KOPT-K1 (cell line): ENCODE results near the gene PTPRE.

Experiments
- H3K27ac ChIP-seq: fragments of 200-600 bp; sonication (generic); 2 replicates; pipeline ENCODE4 v1.5.1; 2016; ENCODE audit warnings: antibody characterized with exemption, mild to moderate bottlenecking, low read depth, low read length; ENCODE audit not compliant: poor library complexity, severe bottlenecking
- H3K36me3 ChIP-seq: fragments of 200-600 bp; sonication (generic); 2 replicates; pipeline ENCODE4 v1.5.1; 2017; ENCODE audit warnings: antibody characterized with exemption, mild to moderate bottlenecking, low read length, moderate library complexity; ENCODE audit not compliant: insufficient read depth
- H3K9me3 ChIP-seq: fragments of 200-600 bp; sonication (generic); 2 replicates; pipeline ENCODE4 v1.5.1; 2017; ENCODE audit warnings: antibody characterized with exemption, low read length, mild to moderate bottlenecking; ENCODE audit not compliant: insufficient read depth, poor library complexity, severe bottlenecking

Gene PTPRE

GRCh38 chr10:128042131-128042610, 135.3 kb downstream of the PTPRE start:
- no peaks in the 10 kb centered on the region for H3K9me3 ChIP-seq
- no peak overlapping the region for H3K27ac ChIP-seq
- H3K36me3 ChIP-seq: no peaks in the 10 kb centered on the region

- Histone ChIP-seq H3K9me3 (no peaks in the 10 kb centered on the region), H3K27ac (no peak overlapping the region), H3K36me3 (no peaks in the 10 kb centered on the region)
Measured at GRCh38 chr10:128043259-128044045, 136.5 kb downstream of the PTPRE start.

GRCh38 chr10:128044186-128044585, 137.3 kb downstream of the PTPRE start:
- no peaks in the 10 kb centered on the region for H3K36me3 ChIP-seq
- no peaks in the 10 kb centered on the region for H3K9me3 ChIP-seq
- no peak overlapping the region for H3K27ac ChIP-seq

- Histone ChIP-seq H3K27ac (no peak overlapping the region), H3K9me3 (no peaks in the 10 kb centered on the region), H3K36me3 (no peaks in the 10 kb centered on the region)
Measured at GRCh38 chr10:128044961-128045832, 138.3 kb downstream of the PTPRE start.

- no peaks in the 10 kb centered on the region for H3K36me3 ChIP-seq
- H3K9me3 ChIP-seq: no peaks in the 10 kb centered on the region
- H3K27ac ChIP-seq: no peak overlapping the region
Measured at GRCh38 chr10:128045833-128046120, 138.9 kb downstream of the PTPRE start.

- H3K36me3 ChIP-seq: no peaks in the 10 kb centered on the region
- H3K27ac ChIP-seq: peak overlapping the region; percentile 67
- no peaks in the 10 kb centered on the region for H3K9me3 ChIP-seq
Measured at GRCh38 chr10:128046156-128046952, 139.5 kb downstream of the PTPRE start.

- peak overlapping the region; percentile 67 for H3K27ac ChIP-seq
- H3K36me3 ChIP-seq: 0 out of 2 replicates have a peak, but pooled peaks cover 5% of the 10 kb centered on the region
- no peaks in the 10 kb centered on the region for H3K9me3 ChIP-seq
Measured at GRCh38 chr10:128046953-128047290, 140.0 kb downstream of the PTPRE start.

- peaks cover 9% of the 10 kb centered on the region for H3K36me3 ChIP-seq
- H3K27ac ChIP-seq: peak overlapping the region; percentile 67
- no peaks in the 10 kb centered on the region for H3K9me3 ChIP-seq
Measured at GRCh38 chr10:128047351-128047750, 140.4 kb downstream of the PTPRE start.

GRCh38 chr10:128047991-128048818, 141.3 kb downstream of the PTPRE start:
- peak overlapping the region; percentile 67 for H3K27ac ChIP-seq

GRCh38 chr10:128048819-128049210, 141.9 kb downstream of the PTPRE start:
- no peaks in the 10 kb centered on the region for H3K9me3 ChIP-seq
- peak overlapping the region; percentile 67 for H3K27ac ChIP-seq
- H3K36me3 ChIP-seq: peaks cover 16% of the 10 kb centered on the region

More at GRCh38 chr10:128047991-128048818, 141.3 kb downstream of the PTPRE start:
- Histone ChIP-seq H3K36me3 (peaks cover 16% of the 10 kb centered on the region), H3K9me3 (no peaks in the 10 kb centered on the region)

GRCh38 chr10:128049226-128050120, 142.6 kb downstream of the PTPRE start:
- H3K9me3 ChIP-seq: no peaks in the 10 kb centered on the region
- H3K27ac ChIP-seq: no peak overlapping the region
- peaks cover 21% of the 10 kb centered on the region for H3K36me3 ChIP-seq

GRCh38 chr10:128050121-128050516, 143.2 kb downstream of the PTPRE start:
- H3K27ac ChIP-seq: no peak overlapping the region
- H3K9me3 ChIP-seq: no peaks in the 10 kb centered on the region
- peaks cover 27% of the 10 kb centered on the region for H3K36me3 ChIP-seq

GRCh38 chr10:128050936-128051335, 144.0 kb downstream of the PTPRE start:
- Histone ChIP-seq H3K9me3 (no peaks in the 10 kb centered on the region), H3K36me3 (peaks cover 35% of the 10 kb centered on the region), H3K27ac (no peak overlapping the region)
